Measurements from ENCODE around the gene TIMM10.
"Not testable (repeated sequence)": the region's sequence is repeated elsewhere in the genome, so short reads cannot be mapped to it uniquely, and the experiment has no call there.

The TIMM10 gene

DNA sequence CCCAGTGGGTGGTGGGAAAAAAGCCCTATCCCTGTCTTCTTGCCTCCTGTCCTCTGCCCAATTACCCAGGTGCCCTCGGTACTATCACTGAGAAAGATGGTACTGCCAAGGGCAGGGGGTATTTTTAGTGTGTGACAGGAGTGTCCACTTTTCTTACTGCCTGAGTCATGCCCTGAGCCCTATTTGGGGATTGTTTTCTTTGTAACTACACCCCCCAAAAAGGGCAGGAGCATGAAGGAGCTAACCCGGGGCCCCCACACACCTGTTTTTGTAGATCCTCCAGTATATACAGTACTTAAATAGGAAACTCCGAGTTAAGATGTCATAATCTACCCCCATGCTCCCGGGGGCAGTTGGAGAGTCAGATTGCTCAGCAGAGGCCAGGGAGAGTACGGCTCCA, 10.6 kb upstream of the TIMM10 start:
- DNase-seq (ENCODE audit: low spot score), result no peak

- DNase-seq (ENCODE audit: low spot score), result no peak
These were observed 8.8 kb upstream of the TIMM10 start for GRCh38 chr11:57539342-57539741.

DNA sequence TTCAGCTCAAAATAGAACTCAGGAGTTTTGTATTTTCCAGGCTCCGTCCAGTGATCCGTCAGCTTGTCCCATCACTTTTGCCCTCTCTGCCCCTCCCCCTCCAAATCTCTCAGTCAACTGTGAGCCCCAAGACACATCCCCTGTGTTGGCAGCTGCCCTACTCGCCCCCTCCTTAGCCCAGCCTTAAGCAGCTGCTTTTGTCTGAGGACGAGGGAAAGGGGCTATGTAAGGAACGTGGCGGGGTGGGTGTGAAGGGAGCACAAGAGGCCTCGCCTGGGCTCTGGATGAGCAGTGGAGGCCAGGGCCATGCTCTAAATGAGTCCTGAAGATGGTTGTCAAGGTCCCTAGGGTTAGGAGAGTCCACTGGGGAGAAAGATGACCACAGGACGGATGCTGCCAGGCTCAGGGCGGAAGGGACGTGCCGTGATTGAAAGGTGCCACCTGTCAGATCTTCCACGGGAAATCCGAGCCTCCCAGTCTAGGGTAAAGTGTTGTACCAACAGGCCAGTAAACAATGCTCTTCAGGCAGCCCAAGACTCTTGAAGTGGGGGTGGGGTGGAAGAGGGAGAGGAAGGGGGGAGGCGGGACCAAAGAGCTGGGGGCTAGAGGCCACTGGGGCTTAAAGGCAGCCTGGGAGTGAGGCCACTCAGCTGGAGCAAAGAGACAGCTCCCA, 6.5 kb upstream of the TIMM10 start, which contains the start of gene SMTNL1:
SMTNL1 (plus strand) TSS at position 649 of the 673 bp plus-strand sequence. CDS start 5,048 bp downstream, outside the sequence.
- no peak for DNase-seq (ENCODE audit: low spot score)

- DNase-seq (ENCODE audit: low spot score), result not testable (repeated sequence)
These were observed 3.9 kb upstream of the TIMM10 start for GRCh38 chr11:57534449-57534848.

DNA sequence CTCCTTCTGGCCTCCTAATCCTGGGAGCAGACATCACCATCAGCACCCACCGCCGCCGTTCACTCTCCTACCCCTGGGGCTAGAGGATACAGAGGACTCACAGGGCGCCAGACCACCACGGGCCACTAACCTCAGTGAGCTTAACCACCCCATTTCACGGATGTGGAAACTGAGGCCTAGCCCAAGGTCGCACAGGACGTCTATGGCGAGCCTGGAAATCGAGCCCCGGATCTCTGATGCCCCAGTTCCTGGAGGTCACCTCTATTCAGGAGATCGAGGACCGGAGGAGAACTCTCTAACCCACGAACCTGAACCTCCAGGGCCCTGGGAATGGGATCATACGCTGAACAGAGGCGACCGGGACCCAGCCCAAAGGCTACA, 349 bp downstream of the TIMM10 start:
- peak; percentile 10 for DNase-seq (ENCODE audit: low spot score)

DNA sequence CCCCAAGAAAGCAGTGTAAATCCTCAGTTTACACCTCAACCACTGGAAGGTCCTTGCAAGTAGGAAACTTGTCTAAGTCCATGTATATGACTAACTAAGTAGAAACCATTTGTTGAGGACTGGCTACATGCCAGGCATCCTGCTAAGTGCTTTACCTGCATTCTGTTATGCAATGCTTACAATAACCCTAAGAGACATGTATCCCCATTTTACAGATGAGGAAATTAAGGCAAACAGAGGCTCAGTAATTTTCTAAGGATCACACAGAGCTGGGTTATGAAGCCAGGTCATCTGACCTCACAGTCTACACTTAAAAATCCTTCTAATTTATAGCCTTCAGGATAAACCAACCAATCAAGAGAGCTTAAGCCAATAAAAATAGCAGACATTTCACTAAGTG, 1.5 kb downstream of the TIMM10 start:
- DNase-seq (ENCODE audit: low spot score), result no peak

GRCh38 chr11:57527056-57527631, 3.4 kb downstream of the TIMM10 start:
- DNase-seq (ENCODE audit: low spot score), result peak; percentile 75

GRCh38 chr11:57523419-57523818, 7.1 kb downstream of the TIMM10 start:
- DNase-seq (ENCODE audit: low spot score), result no peak

DNA sequence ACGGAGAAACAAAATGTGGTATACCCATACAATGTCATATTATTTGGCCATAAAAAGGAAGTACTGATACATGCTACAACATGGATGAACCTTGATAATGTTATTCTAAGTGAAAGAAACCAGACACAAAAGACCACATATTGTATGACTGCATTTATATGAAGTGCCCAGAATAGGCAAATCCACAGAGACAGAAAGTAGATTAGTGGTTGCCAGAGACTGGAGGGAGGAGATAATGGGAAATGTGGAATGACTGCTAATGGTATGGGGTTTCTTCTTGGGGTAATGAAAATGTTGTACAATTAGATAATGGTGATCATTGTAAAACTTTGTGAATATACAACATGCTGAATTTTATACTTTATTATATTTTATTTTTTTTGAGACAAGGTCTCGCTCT, 9.4 kb downstream of the TIMM10 start:
- DNase-seq (ENCODE audit: low spot score), result no peak

DNA sequence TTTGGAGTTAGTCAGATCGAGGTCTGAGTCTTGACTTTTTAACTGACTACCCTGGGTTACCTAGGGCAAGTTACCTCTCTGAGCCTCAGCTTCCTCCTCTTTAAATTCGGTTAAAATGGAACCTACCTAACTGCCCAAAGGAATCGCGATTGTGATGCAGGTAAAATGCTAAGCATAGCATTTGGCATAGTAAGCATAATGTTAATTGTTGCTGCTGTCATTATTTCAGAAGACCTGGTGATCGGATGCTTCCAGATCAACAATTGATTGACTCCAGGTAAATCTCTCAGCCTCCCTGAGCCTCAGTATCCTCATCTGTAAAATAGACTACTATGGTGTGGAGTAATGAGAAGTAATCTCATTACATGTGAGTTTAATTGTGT, 14.5 kb downstream of the TIMM10 start:
- no peak for DNase-seq (ENCODE audit: low spot score)

DNA sequence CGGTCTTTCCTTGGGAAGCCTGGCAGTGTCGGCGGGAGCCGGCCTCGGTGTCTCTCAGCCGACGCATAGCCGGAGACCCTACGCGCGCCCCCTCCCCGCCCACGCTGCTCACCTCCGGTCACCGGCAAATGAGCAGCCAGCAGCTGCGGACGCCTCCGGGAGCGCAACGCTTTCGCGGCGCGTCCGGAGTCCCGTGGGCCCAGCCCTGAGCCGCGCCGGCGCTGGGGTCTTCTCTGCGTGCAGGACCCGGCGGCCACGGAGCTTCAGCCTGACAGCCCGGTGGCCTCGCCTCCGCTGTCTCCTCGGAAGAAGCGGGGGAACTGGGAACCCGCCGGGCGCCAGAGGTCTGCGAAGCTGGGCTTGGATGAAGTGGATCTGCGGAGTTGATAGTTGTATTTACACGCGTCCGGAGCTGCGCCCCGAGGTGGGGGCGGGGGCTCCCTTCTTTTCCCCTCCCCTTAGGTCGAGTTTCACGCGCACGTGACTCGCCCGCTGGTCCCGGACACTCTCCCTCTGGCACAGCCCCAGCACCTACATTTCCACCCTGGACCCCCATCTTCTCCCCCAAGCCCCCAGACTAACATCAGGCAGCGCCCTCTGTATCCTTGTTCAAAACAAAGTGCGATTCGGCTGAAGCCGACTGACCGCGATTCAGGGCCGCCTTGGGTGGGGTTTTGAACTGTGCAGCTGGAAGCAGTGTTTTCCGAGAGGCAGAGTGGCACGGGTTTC, 15.1 kb downstream of the TIMM10 start, which contains the start of gene SLC43A1:
SLC43A1 (minus strand) TSS at position 371 of the 729 bp plus-strand sequence. CDS start 1,591 bp downstream, outside the sequence.
- DNase-seq (ENCODE audit: low spot score), result peak; percentile 70

DNA sequence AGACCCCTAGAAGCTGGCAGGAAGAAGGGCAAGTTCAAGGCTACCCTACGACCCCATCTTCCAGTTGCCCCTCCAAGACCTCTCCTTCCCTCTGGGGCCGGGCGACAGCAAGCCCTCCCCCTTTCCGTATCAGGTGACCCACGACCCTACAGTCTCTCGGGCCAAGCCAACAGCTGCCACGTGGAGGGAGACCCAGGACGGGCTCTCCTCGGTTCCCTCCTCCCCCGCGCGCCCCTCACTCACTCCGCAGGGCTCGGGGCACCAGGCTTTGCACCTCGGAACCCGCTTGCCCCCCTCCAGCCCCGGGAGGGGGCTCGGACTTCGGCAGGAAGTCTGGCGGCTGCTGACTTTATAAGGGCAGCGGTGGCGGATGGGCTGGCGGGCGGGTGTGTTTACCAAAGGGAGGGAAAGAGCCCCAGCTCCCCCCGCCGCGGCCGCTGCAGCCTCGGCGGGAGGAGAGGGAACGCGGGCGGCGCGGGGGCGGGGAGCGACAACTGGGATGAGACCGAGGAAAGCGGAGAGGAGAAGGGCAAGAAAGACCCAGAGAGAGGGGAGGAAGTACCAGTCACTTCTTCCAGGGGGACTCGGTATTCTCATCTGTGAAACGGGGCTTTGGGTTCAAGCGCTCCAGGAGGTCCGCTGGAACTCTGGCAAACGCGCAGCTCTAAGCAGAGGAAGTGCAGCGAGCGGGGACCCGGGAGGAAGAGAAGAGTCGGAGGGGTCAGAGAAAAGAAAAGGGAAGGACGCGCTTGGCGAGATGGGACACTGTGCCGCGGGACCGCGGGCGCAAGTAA, 15.8 kb downstream of the TIMM10 start:
- DNase-seq (ENCODE audit: low spot score), result peak; percentile 36

DNA sequence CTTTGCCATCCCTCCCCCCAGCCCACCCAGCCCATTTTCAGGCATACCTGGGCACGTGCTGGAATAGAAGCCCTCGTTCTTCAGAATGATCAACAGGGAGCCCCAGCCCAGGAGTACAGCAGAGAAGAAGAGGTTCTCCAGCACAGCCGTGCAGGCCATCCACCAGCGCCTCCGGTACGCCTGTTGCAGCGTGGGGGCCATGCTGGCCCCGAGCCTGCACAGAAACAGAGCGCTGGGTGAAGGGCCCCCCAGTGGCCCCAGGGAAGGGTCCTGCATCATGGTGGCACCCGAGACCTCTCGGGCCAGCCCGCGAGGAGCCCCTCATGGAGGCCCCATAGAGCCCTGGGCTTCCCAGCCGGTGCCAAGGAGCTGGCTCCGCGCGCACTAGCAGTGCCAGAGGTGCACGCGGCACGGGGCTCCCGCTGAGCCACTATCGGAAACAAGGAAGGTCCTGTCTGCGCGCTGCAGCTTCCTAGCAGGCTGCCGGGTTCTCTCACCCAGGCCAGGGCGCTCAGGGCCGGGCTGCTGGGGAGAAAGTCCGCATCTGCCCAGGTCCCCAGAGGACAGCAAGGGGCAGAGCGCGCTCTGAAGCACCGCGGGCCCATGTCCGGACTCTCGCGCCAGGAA, 16.5 kb downstream of the TIMM10 start:
- peak; percentile 61 for DNase-seq (ENCODE audit: low spot score)

DNA sequence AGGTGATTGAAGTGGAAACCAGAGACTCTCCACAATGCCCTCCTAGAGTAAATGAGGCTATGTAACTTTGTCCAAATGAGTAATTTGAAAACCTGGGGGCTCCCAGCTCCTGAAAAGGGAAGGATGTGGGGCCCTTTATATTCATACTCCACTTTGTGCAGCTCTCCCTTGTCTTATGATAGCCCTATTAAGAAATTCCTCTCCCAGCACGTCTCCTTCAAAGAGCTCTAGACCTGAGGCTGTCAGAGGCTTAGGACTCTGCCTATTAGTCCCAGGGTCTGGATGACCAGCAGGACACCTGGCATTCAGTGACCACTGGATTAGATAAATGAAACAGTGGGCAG, 17.1 kb downstream of the TIMM10 start:
- no peak for DNase-seq (ENCODE audit: low spot score)

DNA sequence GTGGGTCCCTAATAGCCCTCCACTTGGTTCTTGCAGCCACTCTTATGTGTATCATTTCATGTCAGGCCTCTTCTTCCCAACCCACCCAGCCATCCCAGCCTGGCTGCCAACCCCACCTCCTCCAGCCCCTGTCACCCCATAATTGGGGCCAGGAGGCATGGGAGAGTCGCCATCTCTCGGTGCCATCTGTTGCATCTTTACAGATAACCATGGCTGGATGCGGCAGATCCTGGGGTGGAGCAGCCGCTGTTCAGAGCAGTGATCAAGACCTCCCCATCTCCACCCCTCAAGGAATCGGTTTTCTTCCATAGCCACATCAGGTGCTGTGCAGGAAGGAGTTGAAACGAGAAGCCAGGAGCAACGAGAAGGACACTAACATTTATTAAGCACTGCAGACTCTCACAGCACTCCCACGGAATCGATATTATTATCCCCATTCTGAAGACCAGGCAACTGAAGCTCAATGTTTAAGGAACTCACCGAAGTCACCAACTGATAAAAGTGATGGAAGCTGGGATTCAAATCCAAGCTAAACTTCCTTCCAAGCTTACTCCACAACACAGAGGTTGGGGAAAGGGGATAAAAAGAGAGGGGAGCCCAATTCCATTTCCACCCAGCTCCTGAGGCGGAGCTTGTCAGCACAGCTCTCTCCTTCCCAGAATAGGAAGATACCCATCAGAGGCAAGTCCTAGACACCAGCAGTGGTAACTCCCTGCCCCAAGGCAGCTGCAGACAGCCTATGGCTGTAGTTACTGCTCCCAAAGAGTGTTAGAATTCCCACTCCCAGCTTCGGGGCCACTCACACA, 17.7 kb downstream of the TIMM10 start:
- no peak for DNase-seq (ENCODE audit: low spot score)

- no peak for DNase-seq (ENCODE audit: low spot score)
These were observed 18.7 kb downstream of the TIMM10 start for GRCh38 chr11:57511741-57512430.

DNA sequence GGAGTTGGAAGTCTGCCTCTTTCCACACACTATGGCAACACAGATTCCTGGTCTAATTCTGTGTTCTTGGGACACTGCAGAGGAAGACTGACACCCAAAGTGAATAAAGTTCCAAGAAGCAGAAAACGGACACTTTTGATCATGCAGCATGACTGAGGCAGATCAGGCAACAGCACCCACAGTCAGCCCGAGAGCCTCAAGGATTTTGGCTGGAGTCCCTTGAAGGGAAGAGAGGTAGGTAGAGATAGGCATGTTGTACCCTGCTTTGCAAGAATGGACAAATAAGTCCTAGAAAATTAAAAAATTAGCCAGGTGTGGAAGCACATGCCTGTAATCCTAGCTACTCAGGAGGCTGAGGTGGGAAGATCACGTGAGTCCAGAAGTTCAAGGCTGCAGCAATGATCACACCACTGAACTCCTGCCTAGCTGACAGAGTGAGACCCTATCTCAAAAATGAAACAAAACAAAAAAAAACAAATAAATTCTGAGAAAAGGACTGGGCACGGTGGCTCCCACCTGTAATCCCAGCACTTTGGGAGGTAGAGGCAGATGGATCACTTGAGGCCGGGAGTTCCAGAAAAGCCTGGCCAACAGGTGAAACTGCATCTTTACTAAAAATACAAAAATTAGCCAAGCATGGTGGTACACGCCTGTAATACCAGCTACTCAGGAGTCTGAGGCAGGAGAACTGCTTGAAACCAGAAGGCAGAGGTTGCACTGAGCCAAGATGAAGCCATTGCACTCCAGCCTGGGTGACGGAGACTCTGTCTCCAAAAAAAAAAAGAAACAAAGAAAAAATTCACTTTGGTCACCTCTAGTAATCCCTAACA, 22.0 kb downstream of the TIMM10 start:
- DNase-seq (ENCODE audit: low spot score), result no peak

- no peak for DNase-seq (ENCODE audit: low spot score)
These were observed 24.0 kb downstream of the TIMM10 start for GRCh38 chr11:57506522-57506921.

DNA sequence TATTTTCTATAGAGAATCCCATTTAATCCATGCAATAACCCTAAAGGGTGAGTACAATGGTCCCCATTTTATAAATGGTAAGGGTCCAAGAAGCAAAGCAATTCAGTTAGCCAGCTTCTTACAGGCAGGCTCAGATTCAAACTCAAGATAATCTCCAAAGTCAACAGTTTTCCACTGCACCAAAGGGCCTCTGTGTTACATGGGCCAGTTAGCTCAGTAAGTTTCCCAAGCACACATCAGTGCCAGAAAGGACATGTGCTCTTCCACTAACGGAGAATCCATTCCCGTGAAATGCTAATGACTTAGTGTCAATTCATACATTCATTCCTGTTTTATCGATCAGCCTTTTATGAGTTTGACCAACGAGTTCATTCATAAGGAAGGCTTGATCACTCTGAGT, 26.0 kb downstream of the TIMM10 start:
- no peak for DNase-seq (ENCODE audit: low spot score)

GRCh38 chr11:57502870-57503269, 27.7 kb downstream of the TIMM10 start:
- DNase-seq (ENCODE audit: low spot score), result no peak

All from SW480 (cell line).